Upper lobe of left lung (tissue), 4 donors: ENCODE results near the gene GINS2.
A peak's percentile ranks its signal among the peaks of the same experiment; 100 is the strongest.

Experiments
- POLR2A ChIP-seq, 4 donors: fragments of 450-650 bp; IDR thresholded peaks; one replicate each; pipeline ENCODE4 v1.5.1; 2016 to 2017; ENCODE audit warnings: antibody characterized with exemption in 4 of 4, mild to moderate bottlenecking in 2 of 4
- TF ChIP-seq, protein P1 (sequence below), 6 experiments: fragments of 450-650 bp in 4 of 6; fragments of 200-600 bp in 2 of 6; sonication (generic) in 2 of 6; IDR thresholded peaks; one replicate each; pipeline ENCODE4 v1.5.1; 2016 to 2019; ENCODE audit warnings: antibody characterized with exemption in 6 of 6

- TF ChIP-seq, protein P1, sequence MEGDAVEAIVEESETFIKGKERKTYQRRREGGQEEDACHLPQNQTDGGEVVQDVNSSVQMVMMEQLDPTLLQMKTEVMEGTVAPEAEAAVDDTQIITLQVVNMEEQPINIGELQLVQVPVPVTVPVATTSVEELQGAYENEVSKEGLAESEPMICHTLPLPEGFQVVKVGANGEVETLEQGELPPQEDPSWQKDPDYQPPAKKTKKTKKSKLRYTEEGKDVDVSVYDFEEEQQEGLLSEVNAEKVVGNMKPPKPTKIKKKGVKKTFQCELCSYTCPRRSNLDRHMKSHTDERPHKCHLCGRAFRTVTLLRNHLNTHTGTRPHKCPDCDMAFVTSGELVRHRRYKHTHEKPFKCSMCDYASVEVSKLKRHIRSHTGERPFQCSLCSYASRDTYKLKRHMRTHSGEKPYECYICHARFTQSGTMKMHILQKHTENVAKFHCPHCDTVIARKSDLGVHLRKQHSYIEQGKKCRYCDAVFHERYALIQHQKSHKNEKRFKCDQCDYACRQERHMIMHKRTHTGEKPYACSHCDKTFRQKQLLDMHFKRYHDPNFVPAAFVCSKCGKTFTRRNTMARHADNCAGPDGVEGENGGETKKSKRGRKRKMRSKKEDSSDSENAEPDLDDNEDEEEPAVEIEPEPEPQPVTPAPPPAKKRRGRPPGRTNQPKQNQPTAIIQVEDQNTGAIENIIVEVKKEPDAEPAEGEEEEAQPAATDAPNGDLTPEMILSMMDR (IDR thresholded peaks at IDR 0.05) = peak in 2 of 6 experiments; percentile 18 to 35
- TF ChIP-seq POLR2A (IDR thresholded peaks at IDR 0.05) = no peak
Observed at GRCh38 chr16:85637808-85638647, 50.7 kb downstream of the GINS2 start.
